ENCODE results near the gene ARHGAP26.

Gene ARHGAP26

GRCh38 chr5:142857405-142857804, 87.2 kb downstream of the ARHGAP26 start:
- no peak overlapping the region for H3K27ac ChIP-seq
- no peak overlapping the region for H3K4me3 ChIP-seq

DNA sequence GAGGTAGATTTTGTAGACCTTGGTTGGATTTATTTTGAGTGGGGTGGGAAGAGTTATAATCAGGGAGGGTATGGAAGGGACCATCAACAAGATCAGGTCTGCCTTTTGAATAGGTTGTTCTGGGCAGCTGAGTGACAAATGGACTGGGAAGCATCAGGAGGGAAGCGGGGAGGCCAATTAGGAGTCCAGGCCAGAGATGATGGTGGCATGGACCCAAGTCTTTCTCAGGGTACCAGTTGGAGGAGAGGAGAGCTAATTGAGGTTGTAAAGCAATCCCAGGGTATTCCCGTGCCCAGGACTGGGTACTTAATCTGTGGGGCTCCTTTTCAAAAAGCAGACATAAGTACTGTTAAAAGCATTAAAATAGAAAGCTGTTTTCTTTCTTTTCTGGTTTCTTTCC, 88.9 kb downstream of the ARHGAP26 start:
- Histone ChIP-seq H3K4me3 (no peak overlapping the region), H3K27ac (no peak overlapping the region)

DNA sequence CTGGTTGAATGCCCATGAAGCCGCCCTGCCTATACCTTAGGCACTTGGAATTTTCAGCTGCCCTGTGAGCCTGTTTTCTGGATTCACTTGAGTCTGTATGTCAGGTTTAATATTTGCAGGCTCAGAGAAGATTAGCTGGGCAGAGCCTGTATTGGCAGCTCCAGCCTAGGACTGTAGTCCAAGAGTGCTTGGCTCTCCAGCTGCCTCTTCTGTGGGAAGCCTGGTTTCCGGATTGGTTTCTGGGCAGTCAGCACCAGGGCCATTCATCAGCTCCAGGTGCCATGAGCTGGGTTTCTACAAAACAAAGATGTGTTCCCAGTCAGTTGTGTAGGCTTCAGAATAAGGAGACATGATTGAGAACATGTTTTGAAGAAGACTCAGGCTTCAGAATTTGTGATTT, 90.1 kb downstream of the ARHGAP26 start:
- H3K27ac ChIP-seq, result peak overlapping the region in 2 of 21 experiments; percentile 28 to 43
- no peak overlapping the region for H3K4me3 ChIP-seq

- peak overlapping the region in 2 of 21 experiments; percentile 28 to 43 for H3K27ac ChIP-seq
- no peak overlapping the region for H3K4me3 ChIP-seq
Measured at GRCh38 chr5:142861011-142861410, 90.8 kb downstream of the ARHGAP26 start.

- peak overlapping the region in 2 of 21 experiments; percentile 13 to 16 for H3K27ac ChIP-seq
- no peak overlapping the region for H3K4me3 ChIP-seq
Measured at GRCh38 chr5:142862594-142862993, 92.4 kb downstream of the ARHGAP26 start.

GRCh38 chr5:142863856-142864255, 93.7 kb downstream of the ARHGAP26 start:
- no peak overlapping the region for H3K4me3 ChIP-seq
- peak overlapping the region in 2 of 21 experiments; percentile 2 to 20 for H3K27ac ChIP-seq

DNA sequence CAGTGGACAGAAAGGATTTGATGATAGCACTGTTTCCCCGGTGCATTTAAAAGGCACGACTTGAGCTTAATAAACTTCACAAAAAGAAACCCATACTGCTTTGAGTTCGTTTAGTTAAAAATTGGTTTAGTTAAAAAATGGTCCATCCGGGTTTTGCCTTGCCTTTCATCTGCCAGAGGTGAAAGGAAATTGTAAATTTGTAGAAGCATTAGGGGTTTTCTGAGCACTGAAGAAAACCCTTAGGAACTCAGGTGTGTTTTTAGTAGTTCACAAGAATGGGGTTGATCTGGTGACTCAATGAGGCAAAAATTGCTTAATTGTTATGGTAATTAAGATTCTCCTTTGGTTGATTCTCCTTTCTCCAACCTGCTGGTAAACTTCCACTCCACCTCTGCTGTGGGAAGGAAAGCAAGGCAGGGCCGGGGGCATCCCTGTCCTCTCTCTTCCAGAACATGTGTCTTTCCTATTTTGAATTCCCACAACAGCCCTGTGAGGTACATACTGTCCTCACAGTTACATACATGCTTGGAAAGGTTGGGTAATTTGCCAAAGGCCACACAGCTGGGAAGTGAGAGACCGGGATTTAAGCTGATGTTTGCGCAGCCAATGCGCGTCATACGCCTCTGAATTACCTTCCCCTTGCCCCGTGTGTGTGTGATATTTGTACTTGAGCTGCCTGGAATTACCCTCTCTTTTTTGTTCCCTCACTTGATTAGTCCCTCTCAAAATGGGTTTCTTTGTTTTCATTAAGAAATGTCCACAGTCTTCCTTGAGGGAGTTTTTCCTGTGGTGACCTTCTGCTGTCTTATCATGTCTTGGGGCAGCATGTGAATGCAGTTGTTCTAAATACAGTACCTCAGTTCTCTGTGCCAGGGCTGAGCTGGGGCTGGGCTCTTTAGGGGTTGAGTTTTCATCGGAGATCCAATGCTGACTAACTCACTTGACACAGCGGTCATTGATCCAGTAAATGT, 94.4 kb downstream of the ARHGAP26 start:
- Histone ChIP-seq H3K27ac (peak overlapping the region in 2 of 21 experiments; percentile 2 to 20), H3K4me3 (no peak overlapping the region)

DNA sequence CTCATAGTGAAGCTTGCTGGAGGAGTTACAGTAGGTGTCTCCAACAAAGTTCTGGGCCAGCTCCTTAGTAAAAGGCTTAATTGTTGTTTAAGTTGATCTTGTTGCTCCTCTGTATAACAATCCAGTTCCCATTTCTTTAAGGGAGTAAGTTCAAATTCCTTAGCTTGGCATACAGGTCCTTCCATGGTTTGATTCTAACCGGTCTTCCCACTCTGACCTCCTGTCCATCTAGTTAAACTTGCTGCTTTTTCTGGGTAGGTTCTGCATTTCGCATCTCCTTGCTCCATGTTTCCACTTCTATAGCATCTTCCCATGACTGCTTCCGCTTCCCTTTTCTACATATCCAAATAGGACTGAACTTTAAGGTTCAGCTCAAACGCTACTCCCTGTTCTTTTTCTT, 95.5 kb downstream of the ARHGAP26 start:
- Histone ChIP-seq H3K4me3 (no peak overlapping the region), H3K27ac (no peak overlapping the region)

DNA sequence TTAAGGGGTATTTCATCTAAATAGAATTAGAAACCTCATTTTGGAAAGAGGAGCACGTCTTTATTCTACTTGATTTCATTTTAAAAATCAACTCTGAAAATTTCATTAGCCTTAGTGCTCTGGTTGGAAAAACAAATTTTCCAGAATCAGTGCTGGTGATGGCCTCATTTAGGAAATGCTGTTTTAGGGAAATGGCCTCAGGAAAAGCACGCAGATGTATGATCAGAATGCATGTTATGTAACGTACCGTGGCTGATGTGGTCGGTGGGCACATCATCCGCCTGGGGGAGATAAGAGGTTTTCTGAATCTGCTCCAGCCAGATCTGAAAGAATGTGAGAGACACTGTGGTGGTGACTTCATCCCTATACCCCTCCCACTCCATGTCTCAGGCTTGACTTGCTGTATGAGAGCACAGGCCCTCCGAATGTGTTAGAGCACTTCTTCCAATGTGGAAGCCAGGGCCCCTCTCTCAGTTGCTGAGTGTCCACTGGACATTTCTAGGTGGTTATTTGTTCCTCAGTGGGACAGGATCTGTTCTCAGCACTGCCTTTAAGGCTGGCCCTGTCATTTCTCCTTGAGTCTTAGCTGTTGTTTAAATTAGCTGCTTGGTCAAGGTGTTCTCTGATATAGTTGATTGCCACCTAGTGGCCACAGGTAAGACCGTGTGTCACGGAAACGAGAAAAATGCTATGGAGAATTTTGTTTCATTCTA, 96.5 kb downstream of the ARHGAP26 start:
- no peak overlapping the region for H3K27ac ChIP-seq
- H3K4me3 ChIP-seq, result no peak overlapping the region

DNA sequence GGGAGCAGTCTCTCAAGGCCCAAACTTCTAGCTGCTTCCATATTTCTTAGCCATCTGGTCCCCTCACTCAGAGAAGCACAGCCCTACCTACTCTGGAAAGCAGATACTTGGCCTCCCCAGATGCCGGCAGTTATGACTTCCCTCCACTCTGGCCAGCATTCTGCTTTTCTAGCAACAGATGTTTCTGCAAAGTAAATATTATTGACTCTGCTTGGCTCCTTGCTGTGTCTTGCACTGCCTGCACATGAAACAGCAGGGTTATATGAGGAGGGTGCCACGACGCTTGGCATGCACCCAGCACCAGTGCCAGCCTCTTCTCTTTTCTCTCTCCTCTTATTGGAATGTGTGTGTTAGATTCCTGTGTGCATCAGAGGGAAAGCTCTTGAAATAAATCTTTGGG, 99.7 kb downstream of the ARHGAP26 start:
- H3K27ac ChIP-seq, result no peak overlapping the region
- H3K4me3 ChIP-seq, result no peak overlapping the region

- H3K27ac ChIP-seq, result no peak overlapping the region
- no peak overlapping the region for H3K4me3 ChIP-seq
Measured at GRCh38 chr5:142870532-142871362, 100.6 kb downstream of the ARHGAP26 start.

DNA sequence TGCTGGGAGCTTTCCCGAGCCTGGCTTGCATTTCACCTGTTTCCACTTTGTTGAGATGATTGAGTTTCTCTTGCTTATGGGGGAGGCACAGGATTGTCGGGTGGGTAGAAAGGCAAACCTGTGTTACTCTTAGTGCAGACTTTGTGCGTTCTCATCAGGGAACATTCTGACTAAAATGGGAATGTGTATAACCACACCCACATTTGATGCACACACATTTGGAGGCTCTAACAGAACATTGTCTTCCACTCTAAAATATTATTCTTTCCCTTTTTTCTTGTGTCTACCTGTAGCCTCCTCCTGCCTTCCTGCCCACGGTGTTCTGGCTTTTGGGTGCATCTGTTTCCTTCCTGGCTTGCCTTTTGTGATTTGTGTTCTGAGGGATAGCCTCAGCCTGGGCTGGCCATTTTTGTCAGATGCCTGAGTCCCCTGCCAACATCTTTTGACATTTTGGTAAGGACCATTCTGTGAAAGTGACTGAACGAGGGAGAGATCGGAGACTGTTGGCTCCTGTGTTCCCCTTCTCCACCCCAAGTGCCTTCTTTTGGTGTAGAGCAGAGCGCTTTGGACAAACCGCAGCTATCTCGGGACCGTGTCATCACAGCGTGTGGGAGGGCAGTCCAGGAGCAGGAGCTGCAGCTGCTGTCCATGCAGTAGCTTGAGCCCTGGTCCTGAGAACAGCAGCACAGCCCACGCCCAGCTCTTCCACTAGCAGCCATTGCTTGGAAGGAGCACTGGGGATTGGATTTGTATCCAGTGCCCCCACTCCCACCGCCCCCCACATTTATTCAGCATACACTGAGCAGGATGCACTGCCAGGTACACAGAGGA, 101.4 kb downstream of the ARHGAP26 start:
- H3K27ac ChIP-seq, result no peak overlapping the region
- no peak overlapping the region for H3K4me3 ChIP-seq

DNA sequence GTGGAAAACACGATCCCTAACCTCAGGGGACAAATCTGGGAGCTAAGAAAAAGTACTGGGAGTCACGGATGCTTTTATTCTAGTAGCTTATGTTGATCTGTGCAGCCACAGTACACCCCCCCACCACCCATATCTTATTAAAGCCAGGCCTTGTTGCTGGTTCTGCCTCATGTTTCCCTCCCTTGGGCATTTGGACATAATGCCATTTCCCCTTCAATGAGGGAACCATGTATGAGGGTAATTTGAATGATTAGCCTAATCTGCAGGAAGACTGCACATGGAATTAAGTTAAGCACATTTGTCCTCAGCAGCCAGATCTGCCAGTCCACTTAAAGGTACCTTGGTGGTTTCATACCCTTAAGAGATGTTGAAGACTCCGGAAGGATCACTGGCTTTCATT, 102.0 kb downstream of the ARHGAP26 start:
- Histone ChIP-seq H3K4me3 (no peak overlapping the region), H3K27ac (no peak overlapping the region)

DNA sequence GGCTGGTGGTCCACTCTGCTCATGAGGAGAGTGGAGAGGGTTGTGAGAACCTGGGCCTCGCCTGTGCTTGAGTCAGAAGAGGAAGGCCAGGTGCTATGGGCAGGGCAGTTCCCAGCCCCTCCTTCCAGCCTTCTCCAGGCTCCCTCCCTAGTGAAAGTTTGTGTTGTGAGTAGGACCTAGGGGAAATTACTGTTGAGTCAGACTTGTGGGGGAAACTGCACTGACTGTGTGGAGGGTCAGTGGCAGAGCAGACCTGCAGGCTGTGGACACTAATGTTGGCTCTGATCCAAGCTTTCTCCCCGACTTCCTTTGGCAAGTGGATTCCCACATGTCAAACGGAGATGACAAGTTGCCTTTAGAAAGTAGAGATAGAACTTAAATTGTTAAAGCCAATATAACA, 102.6 kb downstream of the ARHGAP26 start:
- H3K27ac ChIP-seq, result no peak overlapping the region
- H3K4me3 ChIP-seq, result no peak overlapping the region

DNA sequence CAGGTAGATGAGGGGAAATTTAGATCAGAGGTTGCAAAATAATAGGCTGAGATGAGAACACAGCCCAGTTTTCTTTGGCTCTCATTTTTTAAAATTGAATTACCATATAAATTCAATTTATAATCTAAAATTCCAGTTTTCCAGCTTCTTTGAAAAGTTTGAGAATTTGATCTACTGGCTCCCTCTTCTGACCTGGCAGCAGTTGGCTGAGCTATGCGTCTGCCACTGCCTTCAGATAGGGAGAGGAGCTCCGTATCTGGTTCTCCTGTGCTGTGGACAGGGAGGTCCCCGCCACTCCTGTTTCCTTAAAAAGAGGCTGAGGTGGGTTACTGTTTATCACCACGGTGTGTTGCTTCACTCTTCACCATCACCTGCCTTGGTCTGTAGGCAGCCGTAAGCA, 103.7 kb downstream of the ARHGAP26 start:
- no peak overlapping the region for H3K4me3 ChIP-seq
- H3K27ac ChIP-seq, result no peak overlapping the region

- H3K27ac ChIP-seq, result no peak overlapping the region
- H3K4me3 ChIP-seq, result no peak overlapping the region
Measured at GRCh38 chr5:142874540-142874939, 104.4 kb downstream of the ARHGAP26 start.

DNA sequence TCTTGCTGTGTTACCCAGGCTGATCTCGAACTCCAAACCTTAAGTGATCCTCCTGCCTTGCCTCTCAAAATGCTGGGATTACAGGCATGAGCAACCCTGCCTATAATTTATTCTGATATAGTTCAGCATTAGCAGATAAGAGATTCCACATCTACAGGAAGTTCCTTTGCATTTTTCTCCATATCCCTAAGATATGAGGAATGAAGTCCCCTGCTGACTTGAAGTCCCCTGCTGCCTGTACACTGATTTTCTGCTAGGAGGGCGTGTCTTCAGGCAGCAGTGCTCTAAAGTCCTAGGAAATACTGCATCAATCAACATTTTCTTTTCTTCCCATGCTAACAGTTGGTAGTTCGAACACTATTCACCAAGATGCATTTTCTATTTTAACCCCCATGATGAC, 105.8 kb downstream of the ARHGAP26 start:
- Histone ChIP-seq H3K27ac (no peak overlapping the region), H3K4me3 (no peak overlapping the region)

DNA sequence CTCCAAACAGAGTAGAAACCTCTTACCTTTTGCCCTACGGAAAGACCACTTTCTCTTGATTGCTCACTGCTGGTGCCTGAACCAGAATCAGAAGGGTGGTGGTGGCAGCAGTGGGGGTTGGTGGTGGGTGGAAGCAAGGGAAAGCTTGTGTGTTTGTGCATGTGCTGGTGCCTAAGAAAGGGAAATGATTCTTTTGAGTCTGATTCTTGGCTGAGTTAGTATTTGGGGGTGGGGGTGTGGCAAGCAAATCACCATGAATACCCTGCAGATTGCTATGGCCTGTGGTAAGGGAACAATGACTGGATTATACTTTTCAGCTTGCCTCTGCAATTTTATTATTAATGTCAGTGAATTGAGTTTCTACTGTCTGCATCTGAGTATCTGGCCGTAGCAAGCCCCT, 106.6 kb downstream of the ARHGAP26 start:
- no peak overlapping the region for H3K4me3 ChIP-seq
- H3K27ac ChIP-seq, result no peak overlapping the region

GRCh38 chr5:142878111-142878510, 107.9 kb downstream of the ARHGAP26 start:
- no peak overlapping the region for H3K27ac ChIP-seq

More at GRCh38 chr5:142878111-142878510, 107.9 kb downstream of the ARHGAP26 start:
- H3K4me3 ChIP-seq, result no peak overlapping the region
